Measurements from ENCODE around the gene PNO1.

DNA sequence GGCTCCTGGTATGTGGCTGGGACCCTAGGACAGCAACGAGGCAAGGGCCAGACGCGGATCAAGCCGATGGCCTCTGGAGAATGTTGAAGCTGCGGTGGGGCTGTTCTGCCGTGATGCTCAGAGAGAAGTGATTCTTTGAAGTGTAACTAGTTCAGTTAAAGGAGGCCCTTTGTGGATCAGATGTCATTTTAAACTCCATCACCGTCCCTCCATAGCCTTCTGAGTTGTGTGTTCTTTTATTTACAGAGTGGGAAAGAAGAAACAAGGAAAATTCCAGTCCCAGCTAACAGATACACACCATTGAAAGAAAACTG, 403 bp downstream of the PNO1 start:
- TF ChIP-seq, protein P1, sequence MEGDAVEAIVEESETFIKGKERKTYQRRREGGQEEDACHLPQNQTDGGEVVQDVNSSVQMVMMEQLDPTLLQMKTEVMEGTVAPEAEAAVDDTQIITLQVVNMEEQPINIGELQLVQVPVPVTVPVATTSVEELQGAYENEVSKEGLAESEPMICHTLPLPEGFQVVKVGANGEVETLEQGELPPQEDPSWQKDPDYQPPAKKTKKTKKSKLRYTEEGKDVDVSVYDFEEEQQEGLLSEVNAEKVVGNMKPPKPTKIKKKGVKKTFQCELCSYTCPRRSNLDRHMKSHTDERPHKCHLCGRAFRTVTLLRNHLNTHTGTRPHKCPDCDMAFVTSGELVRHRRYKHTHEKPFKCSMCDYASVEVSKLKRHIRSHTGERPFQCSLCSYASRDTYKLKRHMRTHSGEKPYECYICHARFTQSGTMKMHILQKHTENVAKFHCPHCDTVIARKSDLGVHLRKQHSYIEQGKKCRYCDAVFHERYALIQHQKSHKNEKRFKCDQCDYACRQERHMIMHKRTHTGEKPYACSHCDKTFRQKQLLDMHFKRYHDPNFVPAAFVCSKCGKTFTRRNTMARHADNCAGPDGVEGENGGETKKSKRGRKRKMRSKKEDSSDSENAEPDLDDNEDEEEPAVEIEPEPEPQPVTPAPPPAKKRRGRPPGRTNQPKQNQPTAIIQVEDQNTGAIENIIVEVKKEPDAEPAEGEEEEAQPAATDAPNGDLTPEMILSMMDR (IDR thresholded peaks at IDR 0.05), result no peak
- TF ChIP-seq EP300 (IDR thresholded peaks at IDR 0.05), result no peak

Data from ovary (tissue), 3 donors.